Endothelial cell of umbilical vein (primary cell): ENCODE measurements around the gene ZSWIM4. TPM values are rescaled to one million over a fixed set of nuclear protein-coding genes. Genes with fewer than 3 reads are reported as not detected.

Experiments
- BruUV-seq: library from RNA; stranded (reverse); fragments of 400-500 nt; replicated peaks from 2 replicates; lab custom pipeline; 2021; lab: Mats Ljungman, UMichigan
- CTCF ChIA-PET: fragments of 300-600, 350-600 bp; sonication (Branson Sonifier 250); formaldehyde crosslinking; loops from one replicate; lab custom pipeline; 2021; ENCODE audit warnings: antibody characterized with exemption, inconsistent platforms; lab: Charles Lee
- POLR2A ChIA-PET: fragments of 300-600, 350-600 bp; sonication (Branson Sonifier 250); formaldehyde crosslinking; loops from one replicate; lab custom pipeline; 2021; ENCODE audit warnings: antibody characterized with exemption, inconsistent platforms; lab: Charles Lee
- DNase-seq: peaks from one replicate; pipeline ENCODE4 v3.0.0-alpha.2; 2011; ENCODE audit warnings: low read depth, low spot score
- FAIRE-seq: peaks from 2 replicates; lab custom pipeline; 2011; peaks lifted over from hg19 to GRCh38; lab: Jason Lieb, UNC
- H2AFZ ChIP-seq: 2 replicates; pipeline ENCODE4 v1.6.0; 2012; ENCODE audit warnings: low read depth, low read length, control low read depth, inconsistent platforms
- H3K27ac ChIP-seq: 2 replicates; pipeline ENCODE4 v1.5.1; 2011; ENCODE audit warnings: low read depth, mild to moderate bottlenecking, control low read depth, low read length, moderate library complexity; ENCODE audit not compliant: insufficient read depth
- H3K27me3 ChIP-seq, 2 experiments: 2 replicates each; pipeline versions ENCODE4 v1.6.0 to v1.6.1; 2011; ENCODE audit warnings: low read length in 2 of 2, mixed read lengths in 1 of 2; ENCODE audit not compliant: control insufficient read depth in 2 of 2, insufficient read depth in 2 of 2
- H3K36me3 ChIP-seq, 2 experiments: 2 replicates in 1 of 2; 3 replicates in 1 of 2; pipeline ENCODE4 v1.5.1; 2011; ENCODE audit warnings: low read length in 2 of 2, mild to moderate bottlenecking in 1 of 2, moderate library complexity in 1 of 2; ENCODE audit not compliant: control insufficient read depth in 2 of 2, insufficient read depth in 2 of 2; ENCODE audit errors: extremely low read depth in 1 of 2
- H3K4me1 ChIP-seq: 3 replicates; pipeline ENCODE4 v1.5.1; 2011; ENCODE audit warnings: mild to moderate bottlenecking, low read length; ENCODE audit not compliant: control insufficient read depth, insufficient read depth; ENCODE audit errors: extremely low read depth
- H3K4me2 ChIP-seq: 2 replicates; pipeline ENCODE4 v1.6.1; 2011; ENCODE audit warnings: low read length, control low read depth, mixed read lengths; ENCODE audit not compliant: insufficient read depth
- H3K4me3 ChIP-seq, 3 experiments: fragments of 200-600 bp in 1 of 3; sonication (generic), shearing (Covaris generic) in 1 of 3; replicated peaks in 1 of 3; 2 replicates each; pipeline ENCODE4 v1.5.1; 2011 to 2016; ENCODE audit warnings: control low read depth in 3 of 3, low read length in 3 of 3, mild to moderate bottlenecking in 2 of 3, inconsistent platforms in 1 of 3, low read depth in 1 of 3, moderate library complexity in 1 of 3; ENCODE audit not compliant: insufficient read depth in 1 of 3
- H3K79me2 ChIP-seq: 2 replicates; pipeline ENCODE4 v1.6.0; 2012; ENCODE audit warnings: low read length, inconsistent platforms; ENCODE audit not compliant: control insufficient read depth, insufficient read depth
- H3K9ac ChIP-seq: replicated peaks from 2 replicates; pipeline ENCODE3; 2011; ENCODE audit warnings: low read length, control low read depth; ENCODE audit not compliant: insufficient read depth; ENCODE audit errors: extremely low read depth
- H3K9me1 ChIP-seq: replicated peaks from 3 replicates; pipeline ENCODE4 v1.6.0; 2011; ENCODE audit warnings: mild to moderate bottlenecking, low read length; ENCODE audit not compliant: control insufficient read depth, insufficient read depth; ENCODE audit errors: extremely low read depth
- H3K9me3 ChIP-seq: replicated peaks from 2 replicates; pipeline ENCODE4 v1.5.1; 2012; ENCODE audit warnings: low read length, inconsistent platforms; ENCODE audit not compliant: control insufficient read depth, insufficient read depth
- H4K20me1 ChIP-seq: replicated peaks from 2 replicates; pipeline ENCODE3; 2011; ENCODE audit warnings: mild to moderate bottlenecking, low read length; ENCODE audit not compliant: control insufficient read depth, insufficient read depth; ENCODE audit errors: extremely low read depth
- CTCF ChIP-seq, 2 donors: IDR thresholded peaks; 1 replicate in 1 of 2; 2 replicates in 1 of 2; pipeline ENCODE4 v1.5.1; 2011; ENCODE audit warnings: low read length in 2 of 2, mild to moderate bottlenecking in 2 of 2, moderate library complexity in 2 of 2, control low read depth in 1 of 2, inconsistent platforms in 1 of 2, low read depth in 1 of 2; ENCODE audit not compliant: insufficient read depth in 1 of 2; ENCODE audit errors: extremely low read depth in 1 of 2
- EZH2 ChIP-seq: IDR thresholded peaks from 2 replicates; pipeline ENCODE4 v1.6.1; 2012; ENCODE audit warnings: borderline replicate concordance, low read depth, mild to moderate bottlenecking, moderate library complexity, low read length, inconsistent platforms; ENCODE audit not compliant: severe bottlenecking
- FOS ChIP-seq: IDR thresholded peaks from 2 replicates; pipeline ENCODE4 v1.6.1; 2011; ENCODE audit warnings: mild to moderate bottlenecking, low read length, moderate library complexity, borderline replicate concordance; ENCODE audit not compliant: insufficient read depth
- GATA2 ChIP-seq: IDR thresholded peaks from 2 replicates; pipeline ENCODE4 v1.7.0; 2011; ENCODE audit warnings: low read depth, mild to moderate bottlenecking, moderate library complexity, mixed read lengths, low read length; ENCODE audit not compliant: insufficient read length, insufficient read depth
- JUN ChIP-seq: IDR thresholded peaks from 2 replicates; pipeline ENCODE4 v1.6.1; 2011; ENCODE audit warnings: borderline replicate concordance, low read depth; ENCODE audit not compliant: insufficient read length, insufficient read depth
- MYC ChIP-seq: IDR thresholded peaks from one replicate; pipeline ENCODE4 v1.6.1; 2011; ENCODE audit warnings: mild to moderate bottlenecking, low read depth, low read length
- POLR2A ChIP-seq: IDR thresholded peaks from 2 replicates; pipeline ENCODE4 v1.6.1; 2012; ENCODE audit warnings: low read depth, mild to moderate bottlenecking, control low read depth, low read length
- POLR2AphosphoS5 ChIP-seq: IDR thresholded peaks from 2 replicates; pipeline ENCODE4 v1.6.1; 2012; ENCODE audit warnings: low read depth, mild to moderate bottlenecking, control low read depth, low read length, moderate library complexity; ENCODE audit not compliant: insufficient read depth
- dilution Hi-C: fragments of 300-500 bp; cut with MboI; formaldehyde crosslinking; loops from one replicate; pipeline ENCODE4 v1.15.0; 2019; ENCODE audit warnings: low sequenced_read_pairs; ENCODE audit not compliant: extremely low pct_ligation_motif_present
- intact Hi-C: fragments of 100-400 bp; cut with micrococcal nuclease; formaldehyde crosslinking; loops from one replicate; pipeline ENCODE4 v1.10.0; 2022
- polyA plus RNA-seq, 4 experiments: library from polyadenylated mRNA; depleted of rRNA in 3 of 4; stranded (reverse) in 3 of 4; unstranded in 1 of 4; fragments of >200 nt; gene quantifications; 2 replicates each; pipeline versions ENCODE4 v1.2.1 to v1.2.3, GENCODE V29; 2011 to 2012; ENCODE audit warnings: missing spikeins in 1 of 4
- total RNA-seq: library from RNA; stranded (reverse); gene quantifications from 2 replicates; pipeline ENCODE4 v1.2.3, GENCODE V29; 2021

Gene ZSWIM4
- total and polyA plus RNA-seq, 2 donors (not counting 3 experiments of a cell fraction or from before 2014, with no cell fraction given) = 12.7 to 26.6 TPM

GRCh38 chr19:13848798-13849676 is 53.8 kb downstream of the ZSWIM4 start:
- Histone ChIP-seq H3K36me3 (no peaks in the 10 kb centered on the region), H3K79me2 (no peaks in the 10 kb centered on the region), H3K4me2 (no peak overlapping the region), H3K27me3 (no peaks in the 10 kb centered on the region), H3K4me3 (no peak overlapping the region), H3K4me1 (peaks cover 37% of the 10 kb centered on the region), H3K9me3 (no peaks in the 10 kb centered on the region), H3K9ac (no peak overlapping the region), H4K20me1 (no peaks in the 10 kb centered on the region), H2AFZ (no peak overlapping the region), H3K9me1 (no peaks in the 10 kb centered on the region), H3K27ac (peak overlapping the region; percentile 24)
- no peak for TF ChIP-seq EZH2
- no peak for TF ChIP-seq CTCF (IDR thresholded peaks at IDR 0.05; ENCODE audit: extremely low read depth in 1 of 2, insufficient read depth in 1 of 2, low read depth in 1 of 2, low read length in 2 of 2)
- no peak for TF ChIP-seq GATA2
- TF ChIP-seq FOS = no peak
- no peak for TF ChIP-seq POLR2AphosphoS5
- TF ChIP-seq POLR2A = no peak
- TF ChIP-seq JUN = no peak
- no peak for TF ChIP-seq MYC
- FAIRE-seq (no peak), DNase-seq (no peak)
- dilution Hi-C loops = no loop called here
- no TSS peak for BruUV-seq
- ChIA-PET POLR2A (interaction anchor here (1.0 kb wide), 1 partner anchor 13 kb away, joined by 4 read pairs; no protein-coding TSS in a partner anchor), CTCF (no interaction called here)
- intact Hi-C loops = no loop called here
